ENCODE results near the gene EPHB1.
A peak's percentile ranks its signal among the peaks of the same experiment; 100 is the strongest.

The EPHB1 gene

DNA sequence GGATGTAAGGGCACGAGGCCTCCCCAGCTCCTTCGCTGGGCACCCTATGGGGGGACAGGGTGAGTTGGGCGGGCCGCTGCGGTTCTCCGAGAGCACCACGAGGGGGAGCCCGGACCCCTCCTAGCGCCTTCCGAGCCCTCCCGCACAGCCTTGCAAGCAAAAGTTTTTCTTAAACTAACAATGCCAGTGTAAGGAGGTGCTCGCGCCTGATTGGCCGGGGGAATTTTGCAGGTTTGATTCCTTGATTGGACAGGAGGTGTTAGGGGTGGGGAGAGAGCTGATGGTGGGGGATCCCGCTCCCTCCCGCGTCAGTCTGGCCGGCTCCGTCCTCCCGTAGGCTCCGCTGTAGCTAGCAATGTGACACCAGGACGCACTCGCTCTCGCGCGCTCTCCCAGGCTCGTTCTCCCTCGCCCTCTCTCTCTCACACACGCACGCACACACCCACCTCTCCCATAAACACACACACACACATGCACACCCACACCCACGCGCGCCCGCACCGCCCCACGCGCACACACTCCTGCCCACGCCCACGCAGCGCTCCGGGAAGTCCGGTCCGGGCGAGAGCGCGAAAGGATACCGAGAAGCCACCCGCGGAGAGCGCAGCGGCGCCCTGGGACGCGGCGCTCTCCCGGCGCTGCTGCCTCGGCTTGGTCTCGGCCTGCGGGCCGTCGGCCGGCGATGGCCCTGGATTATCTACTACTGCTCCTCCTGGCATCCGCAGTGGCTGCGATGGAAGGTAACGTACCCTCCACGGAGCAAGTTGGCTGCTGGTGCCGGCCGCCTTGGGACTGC is at the start of gene EPHB1:
Gene EPHB1, plus strand, starts transcription at position 311 of the 796 bp plus-strand sequence.
- peak; percentile 65 for DNase-seq (ENCODE audit: low read depth, low spot score)

DNA sequence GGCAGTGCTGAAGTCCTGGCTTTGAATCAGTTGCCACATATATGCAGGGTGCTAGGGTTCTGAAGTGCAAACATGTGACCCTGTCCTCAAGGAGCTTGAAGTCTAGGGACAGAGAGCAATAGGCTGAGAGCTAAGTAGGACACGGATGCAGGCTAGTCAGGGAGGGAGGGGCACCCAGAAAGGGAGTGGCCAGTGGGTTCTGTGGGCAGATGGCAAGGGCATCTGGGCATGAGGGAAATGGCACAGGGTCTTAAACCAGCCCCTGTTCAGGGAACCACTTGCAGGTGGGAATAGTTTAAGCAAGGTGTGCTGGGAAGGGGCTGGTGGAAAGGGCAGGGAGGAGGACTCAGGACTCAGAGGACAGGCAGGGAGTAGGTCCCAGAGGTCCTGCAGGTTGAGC is 46.4 kb upstream of the EPHB1 start:
- DNase-seq (ENCODE audit: low read depth, low spot score) = no peak

DNA sequence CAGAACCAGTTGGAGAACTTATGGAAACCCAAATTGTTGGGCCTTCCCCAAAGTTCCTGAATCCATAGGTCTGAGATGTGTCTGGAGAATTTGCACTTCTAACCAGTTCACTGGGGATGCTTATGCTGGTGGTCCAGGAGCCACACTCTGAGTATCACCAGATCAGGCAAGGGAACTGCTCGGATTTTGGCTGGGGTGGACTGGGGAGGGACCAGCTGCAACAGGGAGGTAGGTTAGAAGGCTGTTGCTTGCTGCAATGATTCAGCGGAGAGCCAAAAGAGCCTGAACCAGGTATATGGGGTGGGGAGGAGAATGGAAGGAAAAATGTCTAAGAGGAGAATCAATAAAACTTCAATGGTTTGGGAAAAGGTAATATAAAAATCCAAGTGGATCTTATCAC is 45.9 kb upstream of the EPHB1 start:
- DNase-seq (ENCODE audit: low read depth, low spot score) = no peak

DNA sequence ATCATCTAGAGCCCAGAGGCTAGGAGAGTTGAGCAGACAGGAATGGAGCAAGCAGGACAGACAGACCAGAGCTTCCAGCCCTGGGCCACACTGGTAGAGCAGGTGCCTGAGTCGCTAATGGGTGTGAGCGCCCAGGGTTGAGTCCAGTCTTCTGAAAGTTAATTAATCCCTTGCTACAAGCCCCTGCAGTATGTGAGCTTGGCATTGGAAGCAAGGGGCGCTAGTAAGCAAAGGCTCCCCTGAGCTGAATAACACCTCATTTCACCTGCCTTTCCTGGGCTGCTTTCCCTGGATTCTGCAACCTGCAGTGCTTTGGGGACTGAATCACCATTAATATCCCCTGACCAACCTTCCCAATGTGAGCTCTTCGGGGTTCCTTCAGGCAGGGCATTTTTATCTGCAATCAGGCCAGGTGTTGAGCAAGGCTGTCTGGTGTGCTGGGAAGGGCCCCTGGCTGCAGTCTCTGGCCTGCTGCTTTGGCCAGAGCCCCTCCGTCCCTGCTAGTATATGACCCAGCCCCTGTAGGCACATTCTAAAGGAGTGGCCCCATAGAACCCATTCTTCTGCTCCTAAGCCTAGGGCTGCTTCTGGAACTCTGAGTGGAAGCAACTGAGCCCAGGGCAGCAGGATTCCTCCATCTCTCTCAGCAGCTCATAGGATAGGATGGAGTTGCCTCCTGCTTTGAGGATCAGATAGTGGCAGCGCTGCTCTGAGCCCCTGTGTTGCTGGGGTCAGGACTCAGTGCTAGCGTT is 45.1 kb upstream of the EPHB1 start:
- DNase-seq (ENCODE audit: low read depth, low spot score) = no peak

DNA sequence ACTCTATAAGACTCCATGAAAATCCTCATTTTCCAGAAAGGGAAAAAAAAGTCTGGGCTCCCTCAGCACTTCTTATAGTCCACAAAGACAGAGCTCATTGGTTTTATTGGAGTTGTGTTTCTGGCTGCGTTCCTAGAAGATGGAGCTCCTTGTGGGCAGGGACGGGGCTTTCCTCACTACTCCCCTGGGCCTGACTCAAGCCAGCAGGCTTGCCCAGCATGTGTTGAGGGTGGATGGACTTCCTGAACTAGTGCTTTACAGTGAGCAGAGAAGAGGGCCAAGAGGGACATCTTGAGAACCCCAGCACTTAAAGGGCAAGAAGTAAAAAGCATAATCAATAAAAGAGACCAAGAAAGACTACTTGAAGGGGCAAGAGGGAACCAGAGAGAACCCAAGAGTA is 43.2 kb upstream of the EPHB1 start:
- DNase-seq (ENCODE audit: low read depth, low spot score) = no peak

DNA sequence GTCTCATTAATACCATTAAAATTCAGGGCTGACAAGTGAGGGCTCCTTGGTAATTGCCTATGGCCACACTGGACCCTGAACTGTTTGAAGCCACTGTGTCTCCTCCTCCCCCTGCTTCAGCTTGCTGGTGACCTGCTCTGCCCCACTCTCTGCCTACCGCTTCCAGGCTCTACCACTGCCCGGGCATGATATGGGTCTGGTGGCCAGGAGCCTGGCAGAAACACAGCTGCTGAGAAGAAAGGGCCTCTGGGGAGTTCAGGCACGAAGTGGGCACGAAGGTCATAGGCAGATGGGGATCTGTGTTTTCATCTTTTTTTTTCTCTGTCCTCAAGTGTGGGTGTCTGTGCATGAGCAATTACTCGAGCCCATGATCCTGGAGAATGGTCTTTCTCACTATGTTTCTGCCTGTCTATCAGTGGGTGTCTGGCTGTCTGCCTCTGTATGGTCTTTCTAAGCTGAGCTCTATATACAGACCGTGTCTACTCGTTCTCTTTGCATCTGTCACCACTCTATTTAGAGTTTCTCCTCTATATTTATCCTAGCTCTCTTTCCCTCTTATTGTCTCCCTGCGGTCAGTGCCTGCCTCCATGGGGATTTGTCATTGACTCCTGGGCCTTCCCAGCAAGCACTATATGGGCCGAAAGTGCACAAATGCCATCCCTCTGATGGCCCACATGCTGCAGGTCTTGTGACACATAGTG is 42.1 kb upstream of the EPHB1 start:
- no peak for DNase-seq (ENCODE audit: low read depth, low spot score)

DNA sequence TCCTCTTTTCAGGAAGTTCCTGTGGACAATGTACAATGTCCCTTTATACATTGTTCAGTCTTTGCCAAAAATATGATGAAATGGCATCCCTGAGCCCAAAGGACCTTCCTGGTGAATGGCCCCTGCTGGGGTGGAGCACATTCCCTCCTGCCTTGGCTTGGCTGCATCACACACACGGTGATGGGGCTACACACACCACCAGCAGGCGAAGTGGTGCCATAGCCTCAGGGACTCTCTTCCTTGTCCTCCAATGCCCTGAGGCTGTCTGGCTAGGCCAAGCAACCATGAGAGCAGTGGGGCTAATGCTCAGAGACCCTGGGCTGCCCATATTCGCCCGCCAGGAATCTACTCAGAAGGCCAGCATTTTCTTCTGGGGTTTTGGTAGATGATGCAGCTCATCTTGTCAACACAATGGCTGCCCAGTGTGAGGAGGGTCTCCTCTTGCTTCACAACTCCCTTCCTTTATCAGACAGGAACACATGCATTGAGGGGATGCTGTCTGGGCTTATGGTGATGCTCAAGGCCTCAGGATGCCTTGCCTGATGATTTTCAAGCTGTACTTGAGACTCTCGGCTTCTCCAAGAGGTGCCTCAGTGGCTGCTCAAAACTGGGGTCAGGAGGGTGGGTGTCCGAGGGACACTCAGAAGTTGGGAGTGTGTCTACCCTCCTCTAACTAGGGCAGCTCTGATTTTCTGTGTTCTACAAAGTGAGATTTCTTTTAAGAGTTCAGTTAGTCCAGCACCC is 40.9 kb upstream of the EPHB1 start:
- no peak for DNase-seq (ENCODE audit: low read depth, low spot score)

DNA sequence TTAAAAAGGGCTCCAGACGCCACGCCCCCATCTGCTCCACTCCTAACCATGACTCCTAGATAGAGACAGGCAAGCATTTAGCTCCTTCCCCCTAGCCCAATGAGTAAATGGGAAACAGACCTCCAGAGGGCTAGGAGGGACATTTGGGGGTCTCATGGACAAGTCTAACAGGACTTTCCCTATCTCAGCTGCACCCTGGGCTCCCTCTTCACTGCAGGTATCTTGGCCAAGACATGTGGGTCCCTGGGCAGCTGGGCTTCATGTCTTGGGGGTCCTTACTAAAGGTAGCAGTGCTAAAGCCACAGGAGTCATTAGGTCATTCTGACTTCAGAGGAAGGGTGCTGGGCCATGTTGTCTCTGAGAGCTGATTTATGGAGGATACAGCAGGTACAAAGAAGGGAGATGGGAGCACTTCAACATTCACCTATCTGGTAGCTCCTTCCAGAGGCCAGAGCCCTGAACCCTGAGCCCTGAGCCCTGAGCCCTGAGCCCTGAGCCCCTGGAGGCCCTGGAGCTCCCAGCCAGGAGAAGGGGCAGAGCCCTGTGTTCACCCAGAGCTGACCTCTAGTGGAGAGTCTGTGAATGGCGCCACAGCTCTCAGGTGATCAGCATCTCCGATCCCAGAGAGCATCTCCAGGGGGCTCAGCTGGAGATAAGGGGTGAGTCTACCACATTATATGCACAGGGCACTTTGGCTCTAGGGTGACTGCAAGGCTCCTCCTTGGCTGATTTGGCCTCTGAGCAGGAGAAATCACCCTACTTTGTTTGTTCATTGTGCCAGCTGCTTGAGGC is 40.1 kb upstream of the EPHB1 start:
- DNase-seq (ENCODE audit: low read depth, low spot score) = no peak

DNA sequence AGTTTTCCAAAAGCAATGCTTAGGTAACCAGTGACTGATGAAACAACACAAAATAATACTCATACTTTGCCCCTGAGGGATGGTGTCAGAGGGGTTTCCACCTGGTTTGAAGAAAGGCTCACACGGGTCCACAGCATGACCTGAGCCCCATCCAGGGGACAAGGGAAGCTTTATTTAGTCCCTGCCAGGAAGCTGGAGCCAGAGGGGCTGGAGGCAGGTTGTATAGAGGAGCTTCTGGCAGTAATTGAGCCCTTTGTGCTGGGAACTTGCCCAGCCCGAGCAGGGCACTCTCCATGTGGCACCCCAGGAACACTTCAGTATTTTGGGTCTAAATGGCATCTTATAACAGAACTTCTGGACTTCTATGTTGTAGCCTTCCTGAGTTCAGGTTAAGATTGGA is 39.2 kb upstream of the EPHB1 start:
- no peak for DNase-seq (ENCODE audit: low read depth, low spot score)

DNA sequence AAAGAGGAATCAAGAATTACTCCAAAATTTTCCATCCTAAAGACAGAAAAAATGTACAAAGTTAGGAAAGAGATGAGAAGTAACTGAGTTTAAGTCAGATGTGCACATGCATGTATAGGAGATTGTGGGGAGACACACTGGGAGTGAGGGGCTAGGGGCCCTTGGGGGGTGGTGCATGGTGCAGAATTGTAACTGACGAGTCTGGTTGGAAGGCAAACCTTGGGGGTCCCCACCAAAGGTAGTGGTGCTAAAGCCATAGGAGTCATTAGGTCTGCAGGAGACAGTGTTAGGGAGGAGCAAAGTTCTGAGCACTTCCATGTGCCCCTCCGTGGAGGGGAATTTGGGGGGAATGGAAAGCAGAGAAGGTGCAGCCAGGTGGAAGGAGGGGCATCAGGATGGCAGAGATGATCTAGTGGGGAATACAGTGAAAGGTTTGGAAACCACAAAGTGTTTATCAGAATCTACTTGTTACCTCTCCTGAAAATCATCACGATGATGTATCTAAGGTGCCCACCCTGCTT is 37.5 kb upstream of the EPHB1 start:
- no peak for DNase-seq (ENCODE audit: low read depth, low spot score)

DNA sequence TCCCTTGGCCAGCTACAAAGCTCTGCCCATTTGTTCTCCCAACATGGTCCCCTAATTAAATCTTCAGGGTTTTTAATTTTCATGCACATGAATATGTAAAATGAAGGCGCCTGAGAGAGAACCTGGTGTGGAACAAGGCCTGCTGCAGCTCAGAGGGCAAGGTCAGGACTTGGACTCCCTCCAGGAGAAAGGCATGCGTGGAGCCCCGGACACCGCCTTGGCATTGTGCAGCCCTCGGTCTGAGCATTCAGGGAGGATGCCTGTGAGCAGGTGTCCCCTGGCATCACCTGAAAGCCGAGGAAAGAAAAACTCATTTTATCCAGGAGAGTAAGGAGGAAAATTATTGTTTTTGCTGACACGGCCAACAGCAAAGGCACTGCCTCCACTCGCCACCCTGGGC is 33.8 kb upstream of the EPHB1 start:
- no peak for DNase-seq (ENCODE audit: low read depth, low spot score)

DNA sequence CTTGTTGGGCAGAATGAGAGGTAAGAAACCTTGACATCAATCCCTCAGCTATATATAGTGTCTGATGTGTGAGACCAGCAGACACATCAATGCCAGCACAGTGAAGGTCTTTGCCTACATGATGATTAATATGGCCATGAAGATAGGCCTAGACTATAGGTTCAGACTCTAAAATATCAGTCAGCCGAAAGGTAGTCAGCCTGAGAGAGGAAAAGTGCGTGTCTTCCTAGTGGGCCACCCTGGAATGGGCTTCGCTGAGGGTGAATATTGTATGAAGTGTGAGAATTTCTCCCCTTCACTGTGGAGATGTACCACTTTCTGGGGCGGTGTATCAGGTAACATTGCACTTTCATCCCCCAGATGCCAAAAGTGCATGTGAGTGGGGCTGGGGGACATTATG is 33.0 kb upstream of the EPHB1 start:
- DNase-seq (ENCODE audit: low read depth, low spot score) = no peak

DNA sequence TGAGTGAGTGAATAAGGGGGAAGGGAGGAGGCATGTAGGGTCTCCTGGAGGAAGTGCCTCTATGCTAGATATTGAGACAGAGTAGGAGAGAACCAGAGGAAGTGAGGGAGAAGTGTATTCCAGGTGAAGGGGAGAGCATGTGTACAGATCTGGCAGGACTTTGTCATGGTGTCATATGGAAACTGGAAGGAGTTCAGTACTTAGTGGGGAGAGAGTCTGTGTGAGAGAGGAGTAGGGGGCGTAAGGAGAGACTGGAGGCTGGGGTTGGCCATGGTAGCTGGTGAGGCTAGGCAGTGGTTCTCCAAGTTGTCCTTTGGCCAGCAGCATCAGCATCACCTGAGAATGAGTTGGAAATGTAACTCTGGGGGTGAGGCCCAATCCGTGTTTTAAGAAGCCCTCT is 29.6 kb upstream of the EPHB1 start:
- DNase-seq (ENCODE audit: low read depth, low spot score) = no peak

DNA sequence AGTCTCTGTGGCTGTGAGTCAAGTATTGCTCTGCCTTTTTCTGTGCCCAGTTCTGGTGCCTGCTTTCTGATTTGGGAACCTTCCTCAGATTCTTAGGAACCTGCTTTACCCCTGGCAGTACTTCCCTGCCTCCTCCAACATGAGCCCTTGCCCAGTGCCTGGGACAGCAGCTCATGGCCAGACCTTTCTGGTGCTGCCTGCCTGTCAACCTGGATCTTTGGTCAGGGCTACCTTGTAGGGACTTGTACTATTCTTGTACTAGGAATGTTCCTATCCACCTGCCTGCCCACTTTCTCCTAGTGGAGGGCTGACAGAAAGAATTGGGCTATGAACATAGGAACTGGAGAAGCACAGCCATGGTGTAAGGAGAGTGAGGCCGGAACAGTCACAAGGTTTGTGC is 28.8 kb upstream of the EPHB1 start:
- no peak for DNase-seq (ENCODE audit: low read depth, low spot score)

DNA sequence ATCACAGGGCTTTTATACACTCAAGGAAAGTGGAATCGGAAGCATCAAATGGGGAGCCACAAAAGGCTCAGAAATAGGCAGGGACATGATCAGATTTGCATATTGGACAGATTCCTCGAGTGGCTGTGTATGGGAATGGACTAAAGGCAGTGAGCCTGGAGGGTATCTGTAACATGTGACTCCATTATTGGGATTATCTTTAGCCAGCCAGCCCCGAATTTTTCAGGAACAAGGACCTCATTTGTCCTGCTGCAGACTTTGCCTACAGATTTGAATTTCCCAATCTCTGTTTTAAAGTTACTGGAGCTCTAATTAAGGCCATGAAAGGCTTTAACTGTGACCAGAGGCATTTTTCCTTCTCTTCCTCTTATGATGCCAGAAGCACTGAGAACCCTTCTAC is 26.9 kb upstream of the EPHB1 start:
- DNase-seq (ENCODE audit: low read depth, low spot score) = no peak

DNA sequence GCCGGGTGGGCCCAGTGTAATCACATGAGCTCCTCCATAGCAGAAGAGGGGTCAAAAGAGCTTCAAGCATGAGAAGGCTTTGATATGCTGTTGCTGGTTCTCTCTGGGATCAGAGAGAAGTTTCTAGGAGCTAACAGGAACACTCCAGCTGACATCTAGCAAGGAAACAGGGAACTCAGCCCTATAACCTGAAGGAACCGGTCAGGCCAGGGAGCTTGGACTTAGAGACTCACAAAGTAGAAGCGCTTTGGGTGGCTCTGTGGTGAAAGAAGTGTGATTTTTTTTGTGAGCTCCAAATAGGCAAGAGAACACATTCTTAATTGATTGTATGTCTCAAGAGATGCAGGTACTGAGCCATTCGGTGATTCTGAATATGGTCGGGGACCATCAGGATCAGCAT is 26.2 kb upstream of the EPHB1 start:
- DNase-seq (ENCODE audit: low read depth, low spot score) = no peak

DNA sequence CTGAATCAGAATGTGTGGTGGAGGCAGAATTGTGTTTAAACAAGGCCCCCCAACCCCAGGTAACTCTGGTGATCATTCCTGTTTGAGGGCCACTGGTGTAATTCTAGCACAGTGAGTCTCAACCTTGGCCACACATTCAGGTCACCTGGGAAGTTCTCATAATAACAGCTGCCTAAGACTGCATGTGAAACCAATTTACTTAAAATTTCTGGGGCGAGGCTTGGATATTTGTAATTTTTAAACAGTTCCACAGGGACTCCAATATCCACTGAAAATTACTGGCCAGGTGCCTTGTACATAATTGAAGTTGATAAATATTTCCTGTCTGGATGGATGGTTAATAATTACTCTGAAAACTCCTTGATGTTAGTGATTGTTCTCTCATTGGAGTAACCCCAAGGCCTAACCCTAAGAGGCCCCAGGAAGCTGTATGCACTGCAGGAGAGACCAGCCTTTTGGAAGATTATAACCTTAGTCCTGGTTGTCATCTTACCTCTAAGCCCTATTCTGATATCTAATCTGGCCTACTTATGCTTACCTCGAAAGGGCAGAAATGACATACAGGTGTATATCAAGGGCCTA is 25.7 kb upstream of the EPHB1 start:
- DNase-seq (ENCODE audit: low read depth, low spot score) = no peak

DNA sequence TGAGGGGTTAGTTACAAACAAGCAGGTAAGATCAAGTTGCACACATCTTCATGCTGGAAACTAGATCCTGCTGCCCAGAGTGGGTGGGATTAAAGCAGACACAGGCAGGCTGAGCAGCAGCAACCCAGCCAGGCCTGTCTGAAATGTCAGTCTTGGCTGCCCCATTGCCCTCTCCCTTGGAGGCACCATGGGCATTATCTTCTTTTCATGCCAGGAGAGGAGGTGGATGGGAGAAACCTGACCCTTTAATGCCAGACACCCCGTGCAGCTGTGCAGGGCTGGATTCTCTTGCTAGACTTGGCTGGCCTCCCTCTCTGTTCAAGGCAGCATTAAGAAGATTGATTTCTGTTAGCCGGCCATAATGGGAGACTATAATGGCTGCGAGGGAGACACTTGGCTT is 23.0 kb upstream of the EPHB1 start:
- DNase-seq (ENCODE audit: low read depth, low spot score) = no peak

DNA sequence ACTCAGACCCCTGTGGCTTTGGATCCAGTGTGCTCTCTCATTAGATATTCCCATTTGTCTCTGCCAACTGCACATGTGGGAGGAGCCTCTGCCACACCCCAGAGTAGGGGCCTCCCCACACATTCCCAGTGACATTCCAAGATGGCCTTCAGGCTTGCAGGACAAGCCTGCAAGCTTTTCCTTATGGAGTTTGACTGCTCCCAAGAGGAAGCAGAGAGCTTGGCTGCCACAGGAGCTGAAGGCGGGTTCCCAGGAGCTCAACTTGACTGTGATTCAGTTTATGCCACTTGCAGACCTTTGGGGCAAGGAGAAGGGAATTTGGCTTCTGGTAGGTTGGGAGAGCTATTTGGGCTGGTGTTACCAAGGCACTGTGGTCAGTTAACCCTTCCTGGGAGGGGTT is 22.5 kb upstream of the EPHB1 start:
- no peak for DNase-seq (ENCODE audit: low read depth, low spot score)

DNA sequence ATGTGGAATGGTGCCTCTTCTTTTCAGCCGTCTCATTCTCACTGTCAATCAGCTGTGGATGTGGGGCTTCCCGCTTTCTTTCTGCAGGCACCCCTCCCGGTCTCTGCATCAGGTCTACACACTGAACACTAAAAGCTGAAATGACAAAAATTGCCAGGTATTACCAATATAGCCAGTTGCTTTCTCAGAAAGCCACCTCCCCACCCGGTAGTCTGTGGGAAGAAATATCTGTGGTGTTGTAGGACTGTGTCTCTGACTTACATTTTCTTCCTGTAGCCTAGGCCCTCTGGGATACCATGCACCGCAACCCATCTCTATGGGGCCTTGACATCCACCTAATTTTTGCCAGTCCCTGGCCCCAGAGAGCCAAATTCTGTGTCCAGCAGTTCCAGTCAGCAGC is 19.2 kb upstream of the EPHB1 start:
- no peak for DNase-seq (ENCODE audit: low read depth, low spot score)

DNA sequence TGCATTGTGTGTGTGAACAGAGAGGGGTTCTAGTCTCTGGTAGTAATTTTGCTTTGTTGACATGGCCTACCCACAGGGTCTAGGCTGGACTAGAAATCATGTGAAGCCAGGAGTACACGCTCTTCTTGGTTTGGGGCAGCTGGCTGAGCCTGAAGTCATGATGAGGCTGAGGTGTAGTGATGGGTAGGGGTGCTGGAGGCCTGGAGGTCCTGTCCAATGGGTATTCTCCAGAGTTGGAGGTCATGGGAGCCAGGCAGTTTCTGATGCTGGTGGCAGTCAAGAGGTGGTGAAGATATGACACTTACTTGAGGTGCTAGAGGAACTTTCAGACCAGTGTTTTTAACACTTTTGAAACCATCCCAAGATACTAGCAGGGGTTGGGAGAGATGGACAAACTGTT is 18.5 kb upstream of the EPHB1 start:
- no peak for DNase-seq (ENCODE audit: low read depth, low spot score)
